Hepatocyte (in vitro differentiated cells): ENCODE measurements around the gene PLTP.

Source experiments
- CTCF ChIP-seq: fragments of 200-600 bp; sonication (generic); IDR thresholded peaks from 2 replicates; pipeline ENCODE4 v1.5.1; 2016; ENCODE audit warnings: antibody characterized with exemption, mild to moderate bottlenecking; ENCODE audit not compliant: poor library complexity
- EZH2 ChIP-seq: fragments of 200-600 bp; sonication (generic); IDR thresholded peaks from 2 replicates; pipeline ENCODE4 v1.6.1; 2016; ENCODE audit warnings: antibody characterized with exemption, mild to moderate bottlenecking, borderline replicate concordance

DNA sequence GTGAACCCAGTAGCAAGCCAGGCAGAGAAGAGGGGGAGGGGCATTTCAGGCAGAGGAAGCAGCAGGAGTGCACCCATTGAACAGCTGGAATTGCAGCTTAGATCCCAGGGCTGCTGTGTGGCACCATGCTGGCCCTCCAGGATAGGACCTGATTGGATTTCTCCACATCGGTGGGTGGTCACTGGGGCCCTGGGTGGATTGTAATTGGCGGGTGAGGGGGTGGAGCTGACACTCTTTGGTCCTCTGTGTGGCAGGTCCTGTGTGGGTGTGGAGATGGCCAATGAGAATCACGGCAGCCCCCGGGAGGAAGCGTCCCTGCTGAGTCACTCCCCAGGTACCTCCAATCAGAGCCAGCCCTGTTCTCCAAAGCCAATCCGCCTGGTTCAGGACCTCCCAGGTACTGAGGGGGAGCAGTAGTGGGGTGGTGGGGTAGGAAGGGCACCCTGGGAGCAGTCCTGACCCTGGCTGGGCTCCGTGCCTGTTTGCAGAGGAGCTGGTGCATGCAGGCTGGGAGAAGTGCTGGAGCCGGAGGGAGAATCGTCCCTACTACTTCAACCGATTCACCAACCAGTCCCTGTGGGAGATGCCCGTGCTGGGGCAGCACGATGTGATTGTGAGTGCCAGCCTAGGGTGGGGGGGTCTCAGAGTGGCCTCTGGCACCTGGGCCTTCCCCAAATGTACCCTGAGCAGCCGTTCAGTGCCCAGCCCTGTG is 26.9 kb upstream of the PLTP start:
- TF ChIP-seq CTCF (no peak), EZH2 (no peak)
